Measurements from ENCODE around the gene ZBTB7A.

Gene ZBTB7A

GRCh38 chr19:4090356-4091220 lies 23.9 kb upstream of the ZBTB7A start:
- DNase-seq (ENCODE audit: low spot score), result no peak
- no peak overlapping the region for H3K4me3 ChIP-seq (ENCODE audit: severe bottlenecking)

GRCh38 chr19:4089946-4090345 lies 23.2 kb upstream of the ZBTB7A start:
- Histone ChIP-seq H3K27ac (ENCODE audit: poor library complexity, severe bottlenecking) (no peak overlapping the region), H3K36me3 (ENCODE audit: low read depth) (peaks cover 11% of the 10 kb centered on the region; the same call in 1 of the 2 replicates)

More at GRCh38 chr19:4090356-4091220, 23.9 kb upstream of the ZBTB7A start:
- Histone ChIP-seq H3K9me3 (ENCODE audit: severe bottlenecking) (no peaks in the 10 kb centered on the region), H3K27ac (ENCODE audit: poor library complexity, severe bottlenecking) (no peak overlapping the region), H3K27me3 (ENCODE audit: insufficient read depth, poor library complexity, severe bottlenecking) (no peaks in the 10 kb centered on the region), H3K36me3 (ENCODE audit: low read depth) (peaks cover 11% of the 10 kb centered on the region; the same call in 1 of the 2 replicates), H3K4me1 (ENCODE audit: insufficient read depth, poor library complexity, severe bottlenecking) (no peaks in the 10 kb centered on the region)
- ATAC-seq (ENCODE audit: low read depth), result no peak
- no peak for TF ChIP-seq CTCF (IDR thresholded peaks at IDR 0.05; ENCODE audit: poor library complexity, severe bottlenecking)

DNA sequence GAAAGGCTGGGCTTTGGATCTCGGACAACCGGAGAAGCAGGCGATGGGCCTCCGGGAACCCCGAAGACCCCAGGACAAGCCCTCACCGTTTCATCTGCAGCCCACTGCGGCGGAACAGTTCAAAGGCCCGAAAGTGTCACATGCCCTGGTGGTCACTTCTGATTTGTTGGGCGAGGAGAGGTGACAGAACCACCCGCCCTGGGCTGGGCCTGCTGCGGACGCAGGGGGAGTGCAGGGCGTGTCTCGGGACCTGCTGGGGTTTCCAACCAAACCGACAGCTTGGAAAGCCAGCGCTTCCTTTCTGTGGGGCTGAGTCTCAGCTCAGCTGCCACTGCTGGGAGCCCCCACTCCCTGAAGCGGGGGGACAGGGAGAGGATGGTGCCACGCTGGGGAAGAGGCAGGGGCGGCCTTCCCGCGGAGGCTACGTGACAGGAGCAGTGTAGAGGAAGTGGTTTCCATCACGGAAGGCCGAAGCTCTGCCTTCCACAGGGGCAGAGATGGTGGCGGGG lies 22.8 kb upstream of the ZBTB7A start:
- Histone ChIP-seq H3K27ac (ENCODE audit: poor library complexity, severe bottlenecking) (no peak overlapping the region), H3K36me3 (ENCODE audit: low read depth) (peaks cover 8% of the 10 kb centered on the region; the same call in 1 of the 2 replicates), H3K9me3 (ENCODE audit: severe bottlenecking) (no peaks in the 10 kb centered on the region), H3K27me3 (ENCODE audit: insufficient read depth, poor library complexity, severe bottlenecking) (no peaks in the 10 kb centered on the region), H3K4me1 (ENCODE audit: insufficient read depth, poor library complexity, severe bottlenecking) (no peaks in the 10 kb centered on the region), H3K4me3 (ENCODE audit: severe bottlenecking) (no peak overlapping the region)
- no peak for ATAC-seq (ENCODE audit: low read depth)
- no peak for TF ChIP-seq CTCF (IDR thresholded peaks at IDR 0.05; ENCODE audit: poor library complexity, severe bottlenecking)
- DNase-seq (ENCODE audit: low spot score), result no peak

More at GRCh38 chr19:4089946-4090345, 23.2 kb upstream of the ZBTB7A start:
- DNase-seq (ENCODE audit: low spot score) (no peak), ATAC-seq (ENCODE audit: low read depth) (no peak)
- TF ChIP-seq CTCF (IDR thresholded peaks at IDR 0.05; ENCODE audit: poor library complexity, severe bottlenecking), result no peak
- H3K27me3 ChIP-seq (ENCODE audit: insufficient read depth, poor library complexity, severe bottlenecking), result no peaks in the 10 kb centered on the region
- no peaks in the 10 kb centered on the region for H3K4me1 ChIP-seq (ENCODE audit: insufficient read depth, poor library complexity, severe bottlenecking)
- H3K9me3 ChIP-seq (ENCODE audit: severe bottlenecking), result no peaks in the 10 kb centered on the region
- no peak overlapping the region for H3K4me3 ChIP-seq (ENCODE audit: severe bottlenecking)

GRCh38 chr19:4088975-4089374 lies 22.3 kb upstream of the ZBTB7A start:
- no peak overlapping the region for H3K4me3 ChIP-seq (ENCODE audit: severe bottlenecking)
- TF ChIP-seq CTCF (IDR thresholded peaks at IDR 0.05; ENCODE audit: poor library complexity, severe bottlenecking), result no peak
- H3K9me3 ChIP-seq (ENCODE audit: severe bottlenecking), result no peaks in the 10 kb centered on the region
- ATAC-seq (ENCODE audit: low read depth), result no peak
- no peak overlapping the region for H3K27ac ChIP-seq (ENCODE audit: poor library complexity, severe bottlenecking)
- H3K4me1 ChIP-seq (ENCODE audit: insufficient read depth, poor library complexity, severe bottlenecking), result no peaks in the 10 kb centered on the region
- DNase-seq (ENCODE audit: low spot score), result no peak
- peaks cover 4% of the 10 kb centered on the region; the same call in 1 of the 2 replicates for H3K36me3 ChIP-seq (ENCODE audit: low read depth)
- H3K27me3 ChIP-seq (ENCODE audit: insufficient read depth, poor library complexity, severe bottlenecking), result no peaks in the 10 kb centered on the region

Measured in RWPE2 (cell line).